RWPE1 (cell line): Measurements from ENCODE around the gene ITM2C.

Source experiments
- CTCF ChIA-PET: fragments of 350-600 bp; sonication (Branson Sonifier 250); formaldehyde crosslinking; extraction: SDS; loops from one replicate; lab custom pipeline; 2021; lab: Yijun Ruan, JAX
- POLR2A ChIA-PET: fragments of 400-600 bp; formaldehyde crosslinking; extraction: SDS; loops from one replicate; lab custom pipeline; 2020; ENCODE audit warnings: antibody characterized with exemption; ENCODE audit not compliant: low non-redundant PET; lab: Yijun Ruan, JAX
- DNase-seq: peaks from one replicate; pipeline ENCODE4 v3.0.0; 2012; ENCODE audit warnings: low spot score
- H3K27ac ChIP-seq: fragments of 450-650 bp; 2 replicates; pipeline ENCODE4 v1.5.1; 2017
- CTCF ChIP-seq: fragments of 450-650 bp; conservative IDR thresholded peaks from 2 replicates; pipeline ENCODE4 v1.5.1; 2017; ENCODE audit warnings: low read depth, mild to moderate bottlenecking

The ITM2C gene

DNA sequence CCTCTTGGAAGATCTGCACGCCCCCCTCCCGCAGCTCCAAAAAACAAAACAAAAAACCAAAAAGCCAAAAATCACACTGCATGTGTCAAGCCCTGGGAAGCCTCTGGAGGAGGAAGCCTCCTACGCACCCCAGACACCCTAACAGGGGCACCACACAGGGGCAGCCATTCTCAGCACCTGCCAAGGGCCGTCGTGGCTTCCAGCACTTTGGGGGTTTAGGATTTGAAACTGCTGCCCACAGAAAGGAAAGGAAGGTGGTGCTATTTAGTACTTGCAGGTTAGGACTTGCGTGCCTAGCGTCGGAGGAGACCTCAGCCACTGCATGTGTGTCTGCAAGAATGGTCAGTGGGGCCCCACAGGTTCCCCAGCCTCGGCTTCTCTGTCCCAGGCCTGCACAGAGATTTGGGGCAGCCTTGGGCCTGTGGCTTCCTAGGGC is 60.7 kb downstream of the ITM2C start:
- no peak for TF ChIP-seq CTCF
- POLR2A ChIA-PET, result no interaction called here
- DNase-seq, result no peak
- CTCF ChIA-PET, result interaction anchor here (0.6 kb wide), 3 partner anchors 76 to 1427 kb away, joined by 3 to 4 read pairs (median 3); no protein-coding TSS in a partner anchor
- H3K27ac ChIP-seq, result no peak overlapping the region

- DNase-seq, result no peak
- no peak overlapping the region for H3K27ac ChIP-seq
- ChIA-PET CTCF (interaction anchor here (0.6 kb wide), 2 partner anchors 77 to 1426 kb away, joined by 3 to 4 read pairs; no protein-coding TSS in a partner anchor), POLR2A (no interaction called here)
- TF ChIP-seq CTCF, result no peak
These were observed 61.4 kb downstream of the ITM2C start for GRCh38 chr2:230925879-230926765.

GRCh38 chr2:230927711-230928341 is 63.1 kb downstream of the ITM2C start:
- CTCF ChIA-PET, result no interaction called here
- POLR2A ChIA-PET, result no interaction called here
- no peak for TF ChIP-seq CTCF
- H3K27ac ChIP-seq, result no peak overlapping the region
- no peak for DNase-seq
